ENCODE measurements around the gene ACSS3. TPM values are rescaled to one million over a fixed set of nuclear protein-coding genes. Genes with fewer than 3 reads are reported as not detected.

The ACSS3 gene
- total RNA-seq, 1 experiment from 2014 or later = 0.70 TPM

DNA sequence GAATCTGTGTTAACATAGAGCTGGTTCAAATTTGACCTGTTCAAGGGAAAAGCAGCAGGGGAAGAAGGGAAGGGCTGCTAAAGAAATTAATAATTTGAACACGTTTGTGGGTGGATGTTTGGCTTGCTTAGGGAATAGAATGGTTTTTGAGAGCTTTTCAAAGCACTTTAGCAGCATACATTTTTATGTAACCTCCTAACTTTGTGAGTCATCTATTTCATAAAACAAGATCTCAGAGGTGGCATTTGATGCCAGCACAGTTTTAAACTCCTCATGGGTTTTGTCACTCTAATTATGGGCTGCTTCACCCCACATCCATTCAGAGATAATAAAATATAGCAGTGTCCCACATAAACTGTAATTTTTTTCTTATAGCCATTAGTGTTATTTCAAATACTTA lies 143.8 kb downstream of the ACSS3 start:
- H3K9me3 Mint-ChIP-seq (ENCODE audit: unreplicated experiment) = no peaks in the 10 kb centered on the region
- H3K4me1 Mint-ChIP-seq (ENCODE audit: low read depth, unreplicated experiment) = no peaks in the 10 kb centered on the region
- H3K4me3 ChIP-seq (ENCODE audit: low read depth, low read length) = no peak overlapping the region
- TF ChIP-seq, protein P1, sequence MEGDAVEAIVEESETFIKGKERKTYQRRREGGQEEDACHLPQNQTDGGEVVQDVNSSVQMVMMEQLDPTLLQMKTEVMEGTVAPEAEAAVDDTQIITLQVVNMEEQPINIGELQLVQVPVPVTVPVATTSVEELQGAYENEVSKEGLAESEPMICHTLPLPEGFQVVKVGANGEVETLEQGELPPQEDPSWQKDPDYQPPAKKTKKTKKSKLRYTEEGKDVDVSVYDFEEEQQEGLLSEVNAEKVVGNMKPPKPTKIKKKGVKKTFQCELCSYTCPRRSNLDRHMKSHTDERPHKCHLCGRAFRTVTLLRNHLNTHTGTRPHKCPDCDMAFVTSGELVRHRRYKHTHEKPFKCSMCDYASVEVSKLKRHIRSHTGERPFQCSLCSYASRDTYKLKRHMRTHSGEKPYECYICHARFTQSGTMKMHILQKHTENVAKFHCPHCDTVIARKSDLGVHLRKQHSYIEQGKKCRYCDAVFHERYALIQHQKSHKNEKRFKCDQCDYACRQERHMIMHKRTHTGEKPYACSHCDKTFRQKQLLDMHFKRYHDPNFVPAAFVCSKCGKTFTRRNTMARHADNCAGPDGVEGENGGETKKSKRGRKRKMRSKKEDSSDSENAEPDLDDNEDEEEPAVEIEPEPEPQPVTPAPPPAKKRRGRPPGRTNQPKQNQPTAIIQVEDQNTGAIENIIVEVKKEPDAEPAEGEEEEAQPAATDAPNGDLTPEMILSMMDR (IDR thresholded peaks at IDR 0.05; ENCODE audit: insufficient read depth in 1 of 2, low read depth in 1 of 2, low read length in 1 of 2, severe bottlenecking in 1 of 2, unreplicated experiment in 1 of 2) = no peak
- POLR2A ChIA-PET = no interaction called here
- H3K36me3 Mint-ChIP-seq (ENCODE audit: insufficient read depth, unreplicated experiment) = no peaks in the 10 kb centered on the region
- no peaks in the 10 kb centered on the region for H3K27me3 ChIP-seq (replicated peaks; ENCODE audit: control insufficient read depth, insufficient read depth, low read length)
- no peaks in the 10 kb centered on the region for H3K9me3 ChIP-seq
- no peak overlapping the region for H3K27ac Mint-ChIP-seq (ENCODE audit: unreplicated experiment)
- H3K4me1 ChIP-seq = no peaks in the 10 kb centered on the region
- H3K36me3 ChIP-seq (ENCODE audit: control insufficient read depth, insufficient read depth, low read length) = no peaks in the 10 kb centered on the region
- intact Hi-C loops (cut with micrococcal nuclease; ENCODE audit: unreplicated experiment) = no loop called here
- peaks cover 3% of the 10 kb centered on the region for H3K27me3 Mint-ChIP-seq (ENCODE audit: insufficient read depth, unreplicated experiment)
- no TSS peak for BruUV-seq (replicated peaks)
- no peak overlapping the region for H3K4me3 Mint-ChIP-seq (ENCODE audit: unreplicated experiment)
- no peak for DNase-seq
- CTCF ChIA-PET = no interaction called here

DNA sequence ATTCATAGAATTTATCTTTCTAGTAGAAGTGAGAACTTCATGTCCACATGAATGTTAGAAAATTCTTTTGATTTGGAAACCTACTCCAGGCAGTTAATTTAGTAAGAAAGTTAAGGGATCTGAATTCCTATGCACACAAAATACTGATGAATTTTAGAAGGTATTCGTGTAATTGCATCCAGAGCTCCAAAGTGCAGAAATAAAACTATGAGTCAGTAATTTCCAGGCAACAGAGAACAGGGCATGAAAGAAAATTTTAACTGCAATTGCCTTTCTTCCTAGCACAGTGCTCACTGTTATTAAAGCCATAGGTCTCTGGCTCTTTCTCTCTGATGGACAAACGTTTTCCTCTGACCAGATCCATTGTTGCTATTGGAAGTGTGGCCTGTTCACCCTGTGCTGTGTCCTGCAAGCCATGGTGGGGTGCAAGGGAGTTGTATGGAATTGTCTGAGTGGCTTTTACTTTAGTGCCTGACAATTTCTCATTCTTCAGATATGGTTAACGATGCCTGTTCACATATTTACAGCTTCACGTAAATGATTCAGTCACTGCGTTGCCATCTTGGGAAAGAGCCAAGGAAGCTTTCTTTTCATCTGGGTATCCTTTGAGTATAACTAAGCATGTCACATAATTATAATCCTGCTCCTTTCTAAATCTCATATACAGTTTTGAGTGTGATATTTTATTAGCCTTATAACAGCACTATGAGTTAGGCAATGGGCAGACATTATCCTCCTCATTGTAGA lies 145.1 kb downstream of the ACSS3 start:
- H3K36me3 Mint-ChIP-seq (ENCODE audit: insufficient read depth, unreplicated experiment) = no peaks in the 10 kb centered on the region
- peaks cover 3% of the 10 kb centered on the region for H3K27me3 Mint-ChIP-seq (ENCODE audit: insufficient read depth, unreplicated experiment)
- no peaks in the 10 kb centered on the region for H3K9me3 ChIP-seq
- DNase-seq = no peak
- BruUV-seq (replicated peaks) = no TSS peak
- no peaks in the 10 kb centered on the region for H3K36me3 ChIP-seq (ENCODE audit: control insufficient read depth, insufficient read depth, low read length)
- H3K4me1 Mint-ChIP-seq (ENCODE audit: low read depth, unreplicated experiment) = no peaks in the 10 kb centered on the region
- ChIA-PET CTCF (no interaction called here), POLR2A (no interaction called here)
- no peak overlapping the region for H3K4me3 ChIP-seq (ENCODE audit: low read depth, low read length)
- TF ChIP-seq, protein P1 (IDR thresholded peaks at IDR 0.05; ENCODE audit: insufficient read depth in 1 of 2, low read depth in 1 of 2, low read length in 1 of 2, severe bottlenecking in 1 of 2, unreplicated experiment in 1 of 2) = no peak
- H3K4me1 ChIP-seq = no peaks in the 10 kb centered on the region
- H3K4me3 Mint-ChIP-seq (ENCODE audit: unreplicated experiment) = no peak overlapping the region
- H3K27me3 ChIP-seq (replicated peaks; ENCODE audit: control insufficient read depth, insufficient read depth, low read length) = no peaks in the 10 kb centered on the region
- H3K27ac Mint-ChIP-seq (ENCODE audit: unreplicated experiment) = no peak overlapping the region
- intact Hi-C loops (cut with micrococcal nuclease; ENCODE audit: unreplicated experiment) = no loop called here
- H3K9me3 Mint-ChIP-seq (ENCODE audit: unreplicated experiment) = no peaks in the 10 kb centered on the region

DNA sequence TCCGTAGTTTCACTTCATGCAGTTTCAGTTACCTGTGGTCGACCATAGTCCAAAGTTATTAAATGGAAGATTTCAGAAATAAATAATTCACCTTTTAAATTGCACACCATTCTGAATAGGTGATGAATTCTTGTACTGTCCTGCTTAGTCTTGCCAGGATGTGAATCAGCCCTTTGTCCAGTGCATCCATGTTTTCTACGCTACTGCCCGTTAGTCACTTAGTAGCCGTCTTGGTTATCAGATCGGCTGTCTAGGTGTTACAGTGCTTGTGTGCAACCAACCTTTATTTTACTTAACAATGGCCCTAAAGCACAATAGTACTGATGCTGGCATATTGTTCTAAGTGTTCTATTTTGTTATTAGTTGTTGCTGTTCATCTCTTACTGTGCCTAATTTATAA lies 146.7 kb downstream of the ACSS3 start:
- no peaks in the 10 kb centered on the region for H3K4me1 Mint-ChIP-seq (ENCODE audit: low read depth, unreplicated experiment)
- intact Hi-C loops (cut with micrococcal nuclease; ENCODE audit: unreplicated experiment) = no loop called here

More for the DNA sequence above, 146.7 kb downstream of the ACSS3 start:
- Histone ChIP-seq H3K27me3 (replicated peaks; ENCODE audit: control insufficient read depth, insufficient read depth, low read length) (no peaks in the 10 kb centered on the region), H3K36me3 (ENCODE audit: control insufficient read depth, insufficient read depth, low read length) (no peaks in the 10 kb centered on the region), H3K4me3 (ENCODE audit: low read depth, low read length) (no peak overlapping the region), H3K9me3 (no peaks in the 10 kb centered on the region), H3K4me1 (no peaks in the 10 kb centered on the region)
- TF ChIP-seq, protein P1 (IDR thresholded peaks at IDR 0.05; ENCODE audit: insufficient read depth in 1 of 2, low read depth in 1 of 2, low read length in 1 of 2, severe bottlenecking in 1 of 2, unreplicated experiment in 1 of 2) = no peak
- no peak overlapping the region for H3K27ac Mint-ChIP-seq (ENCODE audit: unreplicated experiment)
- H3K4me3 Mint-ChIP-seq (ENCODE audit: unreplicated experiment) = no peak overlapping the region
- H3K27me3 Mint-ChIP-seq (ENCODE audit: insufficient read depth, unreplicated experiment) = peaks cover 3% of the 10 kb centered on the region
- no peaks in the 10 kb centered on the region for H3K9me3 Mint-ChIP-seq (ENCODE audit: unreplicated experiment)
- DNase-seq = no peak
- no peaks in the 10 kb centered on the region for H3K36me3 Mint-ChIP-seq (ENCODE audit: insufficient read depth, unreplicated experiment)
- BruUV-seq (replicated peaks) = no TSS peak
- POLR2A ChIA-PET = no interaction called here
- CTCF ChIA-PET = no interaction called here

Data from Caco-2 (cell line).